ENCODE data around the gene JARID2.

The JARID2 gene

DNA sequence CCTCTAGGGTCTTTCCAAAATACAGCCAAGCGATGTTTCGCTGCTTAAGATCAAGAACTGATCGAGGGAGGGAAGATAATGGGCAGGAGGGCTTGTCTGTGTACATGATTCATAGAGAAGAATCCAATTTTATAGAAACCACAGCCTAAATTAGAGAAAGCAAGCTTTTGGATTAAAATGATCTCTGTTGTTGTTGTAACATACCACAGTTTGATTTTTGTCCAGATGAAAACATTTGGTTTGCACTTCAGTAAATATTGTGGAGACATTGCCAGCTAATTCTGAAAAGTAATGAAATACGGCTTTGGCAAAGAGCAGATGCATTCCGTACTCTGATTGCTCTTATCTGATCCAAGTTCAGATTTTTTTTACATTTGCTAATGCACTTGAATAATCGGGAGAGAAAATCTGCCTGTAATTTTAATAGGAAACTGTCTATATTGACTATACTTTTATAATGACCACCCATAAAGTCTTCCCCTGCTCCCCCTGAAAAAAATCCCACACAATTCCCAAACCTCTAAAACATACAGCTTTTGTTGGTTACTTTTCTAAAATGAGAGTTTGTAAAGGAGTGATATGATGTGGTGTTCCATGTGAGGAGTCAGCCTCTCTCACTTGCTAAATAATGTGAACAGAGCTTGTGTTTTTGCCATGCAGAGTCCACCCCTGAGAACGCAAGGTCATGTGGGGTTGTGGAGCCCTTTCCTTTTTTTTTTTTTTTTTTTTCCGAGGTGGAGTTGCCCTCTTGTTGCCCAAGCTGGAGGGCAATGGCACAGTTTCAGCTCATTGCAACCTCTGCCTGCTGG, 217.1 kb downstream of the JARID2 start:
- no peak for TF ChIP-seq TAF1 (IDR thresholded peaks at IDR 0.05; ENCODE audit: borderline replicate concordance, insufficient read depth, low read length)

DNA sequence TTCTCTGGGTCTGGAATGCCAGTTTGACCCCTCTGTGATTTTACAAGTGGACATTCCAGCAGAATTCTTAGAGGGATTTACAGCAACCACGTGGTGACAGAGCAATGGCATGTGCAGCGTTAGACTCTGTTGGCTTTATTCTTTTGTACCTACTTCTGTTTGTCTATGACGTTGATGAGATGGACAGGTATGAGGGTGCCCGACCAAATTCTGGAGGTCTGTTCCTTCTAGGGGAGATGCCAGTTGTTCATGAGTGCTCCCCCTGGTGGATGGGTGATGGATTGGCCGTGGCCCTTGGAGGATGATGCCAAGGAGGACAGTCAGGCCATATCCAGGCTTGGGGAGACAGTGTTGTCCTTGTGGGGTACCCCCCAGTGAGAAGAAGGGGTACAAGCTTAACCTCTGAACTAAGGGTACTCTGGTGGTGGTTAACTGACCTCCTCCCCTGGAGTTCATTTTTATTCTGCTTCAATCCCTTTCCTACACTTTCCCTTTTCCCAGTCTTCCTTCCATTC, 218.4 kb downstream of the JARID2 start:
- TF ChIP-seq SIN3A (IDR thresholded peaks at IDR 0.05; ENCODE audit: borderline replicate concordance, insufficient read depth, low read length) (no peak), FOXP2 (optimal IDR thresholded peaks at IDR 0.05; ENCODE audit: borderline replicate concordance, extremely low read depth, extremely low read length, insufficient read depth) (no peak), REST (IDR thresholded peaks at IDR 0.05; ENCODE audit: insufficient read depth in 1 of 2, low read depth in 2 of 2, low read length in 2 of 2) (no peak), TAF1 (IDR thresholded peaks at IDR 0.05; ENCODE audit: borderline replicate concordance, insufficient read depth, low read length) (no peak), POLR2AphosphoS5 (IDR thresholded peaks at IDR 0.05; ENCODE audit: low read depth, low read length) (no peak)

DNA sequence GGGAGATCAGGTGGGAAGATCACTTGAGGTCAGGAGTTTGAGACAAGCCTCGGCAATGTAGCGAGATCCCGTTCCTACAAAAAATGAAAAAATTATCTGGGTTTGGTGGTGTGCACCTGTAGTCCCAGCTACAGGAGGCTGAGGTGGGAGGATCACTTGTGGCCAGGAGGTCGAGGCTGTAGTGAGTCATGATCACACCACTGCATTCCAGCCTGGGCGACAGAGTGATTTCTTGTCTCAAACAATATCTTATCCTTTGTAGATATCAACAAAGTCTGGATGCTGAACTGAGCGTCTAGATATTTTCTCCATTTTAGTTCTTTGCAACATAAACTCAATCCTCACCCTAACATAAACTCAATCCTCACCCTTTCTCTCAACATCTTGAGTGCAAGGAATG, 219.3 kb downstream of the JARID2 start:
- TF ChIP-seq FOXP2 (optimal IDR thresholded peaks at IDR 0.05; ENCODE audit: borderline replicate concordance, extremely low read depth, extremely low read length, insufficient read depth), result no peak

GRCh38 chr6:15470746-15471145, 224.9 kb downstream of the JARID2 start:
- TF ChIP-seq POLR2AphosphoS5 (IDR thresholded peaks at IDR 0.05; ENCODE audit: low read depth, low read length) (no peak), REST (IDR thresholded peaks at IDR 0.05; ENCODE audit: insufficient read depth in 1 of 2, low read depth in 2 of 2, low read length in 2 of 2) (no peak)

GRCh38 chr6:15472621-15473020, 226.8 kb downstream of the JARID2 start:
- TF ChIP-seq SIN3A (IDR thresholded peaks at IDR 0.05; ENCODE audit: borderline replicate concordance, insufficient read depth, low read length) (no peak), REST (IDR thresholded peaks at IDR 0.05; ENCODE audit: insufficient read depth in 1 of 2, low read depth in 2 of 2, low read length in 2 of 2) (no peak), POLR2AphosphoS5 (IDR thresholded peaks at IDR 0.05; ENCODE audit: low read depth, low read length) (no peak), FOXP2 (optimal IDR thresholded peaks at IDR 0.05; ENCODE audit: borderline replicate concordance, extremely low read depth, extremely low read length, insufficient read depth) (no peak), TAF1 (IDR thresholded peaks at IDR 0.05; ENCODE audit: borderline replicate concordance, insufficient read depth, low read length) (no peak)

DNA sequence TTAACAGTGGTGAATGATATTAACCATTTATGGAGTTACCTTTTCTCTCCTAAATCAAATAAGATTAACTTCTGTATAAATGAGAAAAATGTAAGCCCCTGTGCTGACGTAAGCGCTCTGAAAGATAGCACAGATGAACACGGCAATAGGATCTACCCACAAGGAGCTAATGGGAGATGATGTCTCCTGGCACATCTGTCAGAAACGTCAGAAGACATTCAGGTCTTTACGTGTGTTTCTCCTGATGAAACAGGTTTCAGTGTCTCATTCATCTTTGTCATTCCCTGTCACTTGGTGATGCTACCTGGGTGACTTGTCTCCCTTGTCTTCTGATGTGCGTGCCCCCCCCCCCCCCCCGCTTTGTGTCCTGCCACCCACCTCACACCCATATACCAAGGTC, 227.3 kb downstream of the JARID2 start:
- TF ChIP-seq REST (IDR thresholded peaks at IDR 0.05; ENCODE audit: insufficient read depth in 1 of 2, low read depth in 2 of 2, low read length in 2 of 2) (no peak), TAF1 (IDR thresholded peaks at IDR 0.05; ENCODE audit: borderline replicate concordance, insufficient read depth, low read length) (no peak)
